GM23248 (cell line): ENCODE measurements around the gene IGF2BP2.

Experiments
- EZH2 ChIP-seq: fragments of 200-600 bp; sonication (generic); IDR thresholded peaks from 2 replicates; pipeline ENCODE4 v1.6.1; 2018; ENCODE audit warnings: antibody characterized with exemption, mild to moderate bottlenecking; ENCODE audit not compliant: insufficient read depth, poor library complexity, severe bottlenecking
- EZH2phosphoT487 ChIP-seq: fragments of 200-600 bp; sonication (generic); IDR thresholded peaks from 2 replicates; pipeline ENCODE4 v1.6.1; 2018; ENCODE audit warnings: antibody characterized with exemption, moderate library complexity, mild to moderate bottlenecking, low read depth; ENCODE audit not compliant: insufficient read depth

DNA sequence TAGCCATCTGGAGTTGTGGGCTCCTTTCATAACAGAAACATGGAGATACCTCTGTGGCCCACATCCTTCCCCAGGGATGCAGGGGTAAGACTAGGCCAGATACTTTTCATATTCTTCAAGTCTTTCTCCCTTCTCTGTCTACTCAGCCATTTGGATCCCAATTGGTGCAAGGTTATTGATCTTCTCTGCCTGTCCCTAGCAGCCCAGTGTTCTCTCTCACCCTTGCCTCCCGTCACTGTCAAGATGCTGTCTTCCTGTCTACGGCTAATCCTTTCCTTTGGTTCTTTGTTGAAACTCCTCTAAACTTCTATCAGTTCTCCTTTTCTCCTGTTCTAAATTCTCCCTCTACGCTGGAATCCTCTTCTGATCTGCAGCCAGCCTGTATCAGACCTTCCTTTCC, 187.5 kb downstream of the IGF2BP2 start:
- TF ChIP-seq EZH2 (no peak), EZH2phosphoT487 (no peak)
